Activated B cell treated with CpG ODN at 0.5 μM for 24 hours (primary cell): ENCODE data around the gene TCAP. TPM values are rescaled to one million over a fixed set of nuclear protein-coding genes. Genes with fewer than 3 reads are reported as not detected.
"Not testable (repeated sequence)": the region's sequence is repeated elsewhere in the genome, so short reads cannot be mapped to it uniquely, and the experiment has no call there.

Source experiments
- ATAC-seq: fragments of 200-7000 bp; cut with Tn5 transposase; one replicate; pipeline ENCODE4 v1.10.0; 2021; ENCODE audit warnings: low read depth, mild to moderate bottlenecking, moderate library complexity
- CTCF ChIA-PET: fragments of 350-600 bp; sonication (Branson Sonifier 250); formaldehyde crosslinking; loops from one replicate; lab custom pipeline; 2021; ENCODE audit warnings: antibody characterized with exemption; lab: Charles Lee
- POLR2A ChIA-PET: fragments of 350-600 bp; sonication (Branson Sonifier 250); formaldehyde crosslinking; loops from one replicate; lab custom pipeline; 2021; ENCODE audit warnings: antibody characterized with exemption; lab: Charles Lee
- DNase-seq: peaks from one replicate; pipeline ENCODE4 v3.0.0; 2022
- H3K27ac Mint-ChIP-seq: one replicate; pipeline ENCODE4 v1.8.0; 2020; ENCODE audit warnings: mixed read lengths
- H3K27me3 Mint-ChIP-seq: one replicate; pipeline ENCODE4 v1.8.0; 2021; ENCODE audit warnings: mixed read lengths
- H3K36me3 Mint-ChIP-seq: one replicate; pipeline ENCODE4 v1.8.0; 2021; ENCODE audit warnings: low read depth, mixed read lengths
- H3K4me1 Mint-ChIP-seq: one replicate; pipeline ENCODE4 v1.8.0; 2021; ENCODE audit warnings: mixed read lengths
- H3K4me3 Mint-ChIP-seq: one replicate; pipeline ENCODE4 v1.8.0; 2020; ENCODE audit warnings: mild to moderate bottlenecking, mixed read lengths
- H3K9me3 Mint-ChIP-seq: one replicate; pipeline ENCODE4 v1.8.0; 2020; ENCODE audit warnings: mixed read lengths
- CTCF ChIP-seq: fragments of 200-600 bp; IDR thresholded peaks from one replicate; pipeline ENCODE4 v1.8.0; 2022; ENCODE audit warnings: antibody characterized with exemption, mild to moderate bottlenecking
- intact Hi-C: fragments of 100-400 bp; cut with micrococcal nuclease; formaldehyde crosslinking; loops from one replicate; pipeline ENCODE4 v1.15.1; 2024
- total RNA-seq: library from RNA; stranded (reverse); gene quantifications from 2 replicates; pipeline ENCODE4 v1.2.3, GENCODE V29; 2022

Gene TCAP
- total RNA-seq, 1 donor from 2014 or later = 2.3 TPM

GRCh38 chr17:39706383-39706782 is 41.2 kb downstream of the TCAP start:
- DNase-seq (no peak), ATAC-seq (no peak)
- H3K27ac Mint-ChIP-seq = no peak overlapping the region
- intact Hi-C loops = no loop called here
- POLR2A ChIA-PET = no interaction called here
- no peak overlapping the region for H3K4me3 Mint-ChIP-seq
- CTCF ChIA-PET = no interaction called here
- H3K27me3 Mint-ChIP-seq = peaks cover 7% of the 10 kb centered on the region
- TF ChIP-seq CTCF = no peak
- H3K9me3 Mint-ChIP-seq = no peaks in the 10 kb centered on the region
- H3K4me1 Mint-ChIP-seq = peaks cover 17% of the 10 kb centered on the region
- H3K36me3 Mint-ChIP-seq = no peaks in the 10 kb centered on the region

GRCh38 chr17:39706921-39707337 is 41.8 kb downstream of the TCAP start:
- H3K27ac Mint-ChIP-seq = no peak overlapping the region
- TF ChIP-seq CTCF = no peak
- DNase-seq (no peak), ATAC-seq (no peak)
- intact Hi-C loops = no loop called here
- POLR2A ChIA-PET = no interaction called here
- CTCF ChIA-PET = no interaction called here
- no peaks in the 10 kb centered on the region for H3K36me3 Mint-ChIP-seq
- H3K27me3 Mint-ChIP-seq = peaks cover 2% of the 10 kb centered on the region
- H3K4me3 Mint-ChIP-seq = no peak overlapping the region
- H3K9me3 Mint-ChIP-seq = no peaks in the 10 kb centered on the region
- peaks cover 17% of the 10 kb centered on the region for H3K4me1 Mint-ChIP-seq

GRCh38 chr17:39709319-39709997 is 44.3 kb downstream of the TCAP start:
- ATAC-seq (no peak), DNase-seq (no peak)
- ChIA-PET POLR2A (no interaction called here), CTCF (interaction anchor here (0.5 kb wide), 1 partner anchor 253 kb away, joined by 3 read pairs; no protein-coding TSS in a partner anchor)
- Mint-ChIP-seq H3K27me3 (no peaks in the 10 kb centered on the region), H3K4me3 (no peak overlapping the region), H3K9me3 (no peaks in the 10 kb centered on the region), H3K4me1 (peaks cover 13% of the 10 kb centered on the region), H3K36me3 (no peaks in the 10 kb centered on the region), H3K27ac (no peak overlapping the region)
- intact Hi-C loops = no loop called here
- TF ChIP-seq CTCF = no peak

GRCh38 chr17:39709998-39710964 is 45.1 kb downstream of the TCAP start:
- CTCF ChIA-PET = no interaction called here

GRCh38 chr17:39711071-39711470 is 45.9 kb downstream of the TCAP start:
- H3K36me3 Mint-ChIP-seq, DNase-seq, intact Hi-C loops, POLR2A ChIA-PET, CTCF ChIA-PET, ATAC-seq, H3K9me3 Mint-ChIP-seq, H3K4me3 Mint-ChIP-seq, H3K27ac Mint-ChIP-seq, H3K27me3 Mint-ChIP-seq: not testable (repeated sequence)
- peaks cover 13% of the 10 kb centered on the region for H3K4me1 Mint-ChIP-seq

More at GRCh38 chr17:39709998-39710964, 45.1 kb downstream of the TCAP start:
- Mint-ChIP-seq H3K9me3 (no peaks in the 10 kb centered on the region), H3K36me3 (no peaks in the 10 kb centered on the region), H3K4me1 (peaks cover 13% of the 10 kb centered on the region), H3K27ac (no peak overlapping the region), H3K27me3 (no peaks in the 10 kb centered on the region), H3K4me3 (no peak overlapping the region)
- POLR2A ChIA-PET = no interaction called here
- DNase-seq (no peak), ATAC-seq (no peak)
- intact Hi-C loops = no loop called here
- no peak for TF ChIP-seq CTCF
